Measurements from ENCODE around the gene CDHR5.

CDHR5 gene

GRCh38 chr11:611001-611996 lies 13.5 kb downstream of the CDHR5 start:
- DNase-seq (ENCODE audit: low read depth in 2 of 3, low spot score in 1 of 3): no peak

GRCh38 chr11:610146-610801 lies 14.5 kb downstream of the CDHR5 start:
- no peak for DNase-seq (ENCODE audit: low read depth in 2 of 3, low spot score in 1 of 3)

GRCh38 chr11:609341-609811 lies 15.4 kb downstream of the CDHR5 start:
- no peak for DNase-seq (ENCODE audit: low read depth in 2 of 3, low spot score in 1 of 3)

GRCh38 chr11:608791-609251 lies 15.9 kb downstream of the CDHR5 start:
- DNase-seq (ENCODE audit: low read depth in 2 of 3, low spot score in 1 of 3): no peak

GRCh38 chr11:607971-608659 lies 16.6 kb downstream of the CDHR5 start:
- no peak for DNase-seq (ENCODE audit: low read depth in 2 of 3, low spot score in 1 of 3)

GRCh38 chr11:607020-607780 lies 17.6 kb downstream of the CDHR5 start:
- no peak for DNase-seq (ENCODE audit: low read depth in 2 of 3, low spot score in 1 of 3)

GRCh38 chr11:606245-606644 lies 18.5 kb downstream of the CDHR5 start:
- DNase-seq (ENCODE audit: low read depth in 2 of 3, low spot score in 1 of 3): no peak

GRCh38 chr11:605286-606129 lies 19.2 kb downstream of the CDHR5 start:
- no peak for DNase-seq (ENCODE audit: low read depth in 2 of 3, low spot score in 1 of 3)

GRCh38 chr11:603154-603553 lies 21.6 kb downstream of the CDHR5 start:
- no peak for DNase-seq (ENCODE audit: low read depth in 2 of 3, low spot score in 1 of 3)

- DNase-seq (ENCODE audit: low read depth in 2 of 3, low spot score in 1 of 3): no peak
Measured at GRCh38 chr11:601573-602245, 23.0 kb downstream of the CDHR5 start.

GRCh38 chr11:598005-598680 lies 26.6 kb downstream of the CDHR5 start:
- DNase-seq (ENCODE audit: low read depth in 2 of 3, low spot score in 1 of 3): no peak

GRCh38 chr11:597166-597725 lies 27.5 kb downstream of the CDHR5 start:
- no peak for DNase-seq (ENCODE audit: low read depth in 2 of 3, low spot score in 1 of 3)

GRCh38 chr11:596374-596773 lies 28.4 kb downstream of the CDHR5 start:
- no peak for DNase-seq (ENCODE audit: low read depth in 2 of 3, low spot score in 1 of 3)

- DNase-seq (ENCODE audit: low read depth in 2 of 3, low spot score in 1 of 3): no peak
Measured at GRCh38 chr11:595400-595799, 29.4 kb downstream of the CDHR5 start.

- DNase-seq (ENCODE audit: low read depth in 2 of 3, low spot score in 1 of 3): no peak
Measured at GRCh38 chr11:593347-593746, 31.4 kb downstream of the CDHR5 start.

- DNase-seq (ENCODE audit: low read depth in 2 of 3, low spot score in 1 of 3): no peak
Measured at GRCh38 chr11:592918-593317, 31.8 kb downstream of the CDHR5 start.

GRCh38 chr11:592501-592900 lies 32.3 kb downstream of the CDHR5 start:
- no peak for DNase-seq (ENCODE audit: low read depth in 2 of 3, low spot score in 1 of 3)

GRCh38 chr11:590997-591396 lies 33.8 kb downstream of the CDHR5 start:
- no peak for DNase-seq (ENCODE audit: low read depth in 2 of 3, low spot score in 1 of 3)
